Type B pancreatic cell (in vitro differentiated cells): Measurements from ENCODE around the gene R3HDM2. TPM values are rescaled to one million over a fixed set of nuclear protein-coding genes. Genes with fewer than 3 reads are reported as not detected.

Source experiments
- DNase-seq: peaks from one replicate; pipeline ENCODE4 v3.0.0; 2021; ENCODE audit warnings: mixed read lengths; ENCODE audit not compliant: unreplicated experiment; ENCODE audit errors: extremely low spot score
- H3K27ac Mint-ChIP-seq: 2 replicates; pipeline ENCODE4 v1.8.0; 2021; ENCODE audit warnings: mild to moderate bottlenecking, mixed read lengths
- H3K27me3 Mint-ChIP-seq: 2 replicates; pipeline ENCODE4 v1.8.0; 2021; ENCODE audit warnings: mixed read lengths
- H3K36me3 Mint-ChIP-seq: 2 replicates; pipeline ENCODE4 v1.8.0; 2021; ENCODE audit warnings: mixed read lengths
- H3K4me1 Mint-ChIP-seq: one replicate; pipeline ENCODE4 v1.8.0; 2021; ENCODE audit warnings: mixed read lengths; ENCODE audit not compliant: unreplicated experiment
- H3K4me3 Mint-ChIP-seq: 2 replicates; pipeline ENCODE4 v1.8.0; 2021; ENCODE audit warnings: mild to moderate bottlenecking, mixed read lengths
- H3K9me3 Mint-ChIP-seq: 2 replicates; pipeline ENCODE4 v1.8.0; 2021; ENCODE audit warnings: mixed read lengths
- total RNA-seq: library from RNA; stranded (reverse); gene quantifications from 2 replicates; pipeline ENCODE4 v1.2.1, GENCODE V29; 2021; ENCODE audit warnings: low replicate concordance
- TF ChIP-seq, protein P1 (sequence below): fragments of 200-600 bp; sonication (generic); conservative IDR thresholded peaks from 2 replicates; pipeline ENCODE4 v1.5.0; 2021; ENCODE audit warnings: antibody characterized with exemption, mild to moderate bottlenecking

The R3HDM2 gene
- total RNA-seq, 1 donor from 2014 or later, result 59.0 TPM

DNA sequence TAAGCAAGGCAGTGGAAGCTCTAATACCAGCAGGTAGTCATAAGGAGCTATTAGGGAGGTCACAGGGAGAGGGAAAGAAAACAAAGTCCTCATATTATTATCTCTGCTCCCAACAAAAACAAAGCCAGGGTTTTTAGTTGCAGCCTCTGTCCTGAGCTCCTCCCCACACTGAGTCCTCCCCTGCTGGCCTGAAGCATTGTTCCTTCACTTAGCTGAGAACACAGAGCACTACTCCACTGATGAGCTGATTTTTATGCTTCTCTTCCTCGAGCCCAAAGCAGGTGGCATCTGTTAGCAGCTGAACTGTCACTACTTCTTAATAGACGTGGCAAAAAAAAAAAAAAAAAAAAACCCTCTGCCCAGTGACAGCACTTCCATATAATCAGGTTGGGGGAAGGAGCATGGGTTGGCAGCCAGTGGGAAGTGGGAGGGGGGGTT is 169.4 kb downstream of the R3HDM2 start:
- Mint-ChIP-seq H3K9me3 (no peaks in the 10 kb centered on the region), H3K27me3 (no peaks in the 10 kb centered on the region), H3K36me3 (peaks cover 13% of the 10 kb centered on the region), H3K4me3 (no peak overlapping the region), H3K4me1 (peaks cover 6% of the 10 kb centered on the region), H3K27ac (no peak overlapping the region)
- DNase-seq, result no peak
- TF ChIP-seq, protein P1, sequence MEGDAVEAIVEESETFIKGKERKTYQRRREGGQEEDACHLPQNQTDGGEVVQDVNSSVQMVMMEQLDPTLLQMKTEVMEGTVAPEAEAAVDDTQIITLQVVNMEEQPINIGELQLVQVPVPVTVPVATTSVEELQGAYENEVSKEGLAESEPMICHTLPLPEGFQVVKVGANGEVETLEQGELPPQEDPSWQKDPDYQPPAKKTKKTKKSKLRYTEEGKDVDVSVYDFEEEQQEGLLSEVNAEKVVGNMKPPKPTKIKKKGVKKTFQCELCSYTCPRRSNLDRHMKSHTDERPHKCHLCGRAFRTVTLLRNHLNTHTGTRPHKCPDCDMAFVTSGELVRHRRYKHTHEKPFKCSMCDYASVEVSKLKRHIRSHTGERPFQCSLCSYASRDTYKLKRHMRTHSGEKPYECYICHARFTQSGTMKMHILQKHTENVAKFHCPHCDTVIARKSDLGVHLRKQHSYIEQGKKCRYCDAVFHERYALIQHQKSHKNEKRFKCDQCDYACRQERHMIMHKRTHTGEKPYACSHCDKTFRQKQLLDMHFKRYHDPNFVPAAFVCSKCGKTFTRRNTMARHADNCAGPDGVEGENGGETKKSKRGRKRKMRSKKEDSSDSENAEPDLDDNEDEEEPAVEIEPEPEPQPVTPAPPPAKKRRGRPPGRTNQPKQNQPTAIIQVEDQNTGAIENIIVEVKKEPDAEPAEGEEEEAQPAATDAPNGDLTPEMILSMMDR, result no peak

DNA sequence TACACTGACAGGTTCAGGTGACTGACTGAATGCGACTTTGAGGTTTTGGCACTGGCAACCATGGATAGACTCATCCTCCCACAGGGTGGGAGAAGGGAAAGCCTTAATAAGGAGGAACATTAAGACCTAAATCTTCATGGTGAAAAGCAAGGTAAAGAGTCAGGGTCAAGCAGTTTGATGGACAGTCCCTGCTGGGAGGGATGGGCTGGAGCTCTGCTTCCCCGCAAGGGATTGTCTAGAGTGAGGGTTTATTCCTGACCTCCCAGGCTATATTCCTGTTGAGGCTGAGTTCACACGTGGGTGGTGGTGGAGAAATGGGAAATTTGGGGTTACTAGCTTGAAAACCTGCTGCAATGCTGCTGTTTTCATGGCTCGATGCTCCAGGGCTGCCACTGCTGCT is 170.5 kb downstream of the R3HDM2 start:
- Mint-ChIP-seq H3K4me1 (peaks cover 10% of the 10 kb centered on the region), H3K9me3 (no peaks in the 10 kb centered on the region), H3K27me3 (no peaks in the 10 kb centered on the region), H3K27ac (no peak overlapping the region), H3K36me3 (peaks cover 19% of the 10 kb centered on the region), H3K4me3 (no peak overlapping the region)
- no peak for DNase-seq
- TF ChIP-seq, protein P1, result no peak

DNA sequence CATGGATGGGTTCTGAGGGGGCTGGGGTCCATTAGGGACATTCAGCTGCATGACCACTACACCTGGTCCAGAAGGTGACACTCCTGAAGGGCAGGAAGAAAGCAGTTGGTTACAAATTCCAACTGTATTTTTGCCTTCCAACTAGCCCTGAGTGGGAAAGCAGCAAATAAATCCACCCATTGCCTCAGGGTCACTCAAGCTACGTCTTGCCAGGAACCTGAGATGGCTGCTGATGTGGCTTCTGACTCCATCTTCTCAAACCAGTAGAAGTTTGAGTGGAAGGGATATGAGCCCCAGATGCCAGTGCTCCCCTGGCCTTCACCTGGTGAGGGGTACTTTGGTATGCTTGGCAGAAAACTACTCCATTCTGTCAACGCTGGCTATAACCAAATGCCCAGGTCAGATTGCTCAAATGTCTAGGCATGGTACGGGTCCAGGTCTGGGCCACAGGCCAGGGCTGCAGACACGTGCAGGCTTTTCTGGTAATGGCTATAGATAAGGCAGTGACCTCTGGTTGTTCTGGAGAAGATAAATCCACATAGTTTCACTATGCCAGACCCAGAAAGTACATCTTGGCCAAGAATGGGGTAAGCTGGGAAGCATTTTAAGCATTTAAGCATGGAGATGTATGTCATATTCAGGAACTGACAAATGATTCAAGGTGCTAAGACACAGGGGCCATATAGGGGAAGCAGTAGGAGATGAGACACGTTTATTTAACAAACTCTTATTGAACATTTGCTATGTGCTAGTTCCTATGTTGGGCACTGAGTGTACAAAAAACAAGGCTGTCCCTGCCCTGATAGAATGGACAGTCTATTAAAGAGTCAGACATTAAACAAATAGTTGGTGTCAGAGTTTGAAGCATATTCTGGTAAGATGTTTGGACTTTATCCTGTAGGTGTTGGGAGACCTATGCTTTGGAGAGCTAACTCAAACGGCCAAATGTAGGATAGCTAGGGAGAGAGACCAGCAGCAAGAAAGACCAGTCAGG is 171.6 kb downstream of the R3HDM2 start:
- H3K27ac Mint-ChIP-seq, result no peak overlapping the region
- H3K9me3 Mint-ChIP-seq, result no peaks in the 10 kb centered on the region
- peaks cover 22% of the 10 kb centered on the region for H3K36me3 Mint-ChIP-seq
- H3K4me1 Mint-ChIP-seq, result peaks cover 10% of the 10 kb centered on the region
- TF ChIP-seq, protein P1, result no peak
- DNase-seq, result no peak
- no peaks in the 10 kb centered on the region for H3K27me3 Mint-ChIP-seq
- no peak overlapping the region for H3K4me3 Mint-ChIP-seq

DNA sequence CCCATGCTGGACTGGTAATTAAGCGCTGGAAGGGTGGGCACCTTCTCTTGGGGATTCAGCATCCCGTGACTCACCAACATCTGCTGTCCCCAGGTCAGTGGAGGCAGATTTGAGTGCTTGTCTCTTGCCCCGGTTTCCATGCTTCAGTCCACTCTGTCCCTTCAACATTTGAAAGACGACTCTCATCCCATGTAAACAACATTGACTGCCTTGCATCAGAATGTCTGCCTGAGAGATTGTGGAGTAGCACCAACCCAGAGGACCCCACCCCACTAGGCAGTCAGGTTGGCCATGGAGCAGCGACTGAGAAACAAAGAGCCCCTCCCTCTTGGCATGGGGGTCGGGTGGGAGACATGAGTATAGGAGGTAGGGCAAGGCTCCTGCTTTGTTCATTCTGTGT is 174.9 kb downstream of the R3HDM2 start:
- H3K4me1 Mint-ChIP-seq, result peaks cover 15% of the 10 kb centered on the region
- H3K27me3 Mint-ChIP-seq, result no peaks in the 10 kb centered on the region
- peaks cover 18% of the 10 kb centered on the region for H3K36me3 Mint-ChIP-seq
- no peak for DNase-seq
- no peak overlapping the region for H3K27ac Mint-ChIP-seq
- TF ChIP-seq, protein P1, result no peak
- H3K9me3 Mint-ChIP-seq, result no peaks in the 10 kb centered on the region
- no peak overlapping the region for H3K4me3 Mint-ChIP-seq

DNA sequence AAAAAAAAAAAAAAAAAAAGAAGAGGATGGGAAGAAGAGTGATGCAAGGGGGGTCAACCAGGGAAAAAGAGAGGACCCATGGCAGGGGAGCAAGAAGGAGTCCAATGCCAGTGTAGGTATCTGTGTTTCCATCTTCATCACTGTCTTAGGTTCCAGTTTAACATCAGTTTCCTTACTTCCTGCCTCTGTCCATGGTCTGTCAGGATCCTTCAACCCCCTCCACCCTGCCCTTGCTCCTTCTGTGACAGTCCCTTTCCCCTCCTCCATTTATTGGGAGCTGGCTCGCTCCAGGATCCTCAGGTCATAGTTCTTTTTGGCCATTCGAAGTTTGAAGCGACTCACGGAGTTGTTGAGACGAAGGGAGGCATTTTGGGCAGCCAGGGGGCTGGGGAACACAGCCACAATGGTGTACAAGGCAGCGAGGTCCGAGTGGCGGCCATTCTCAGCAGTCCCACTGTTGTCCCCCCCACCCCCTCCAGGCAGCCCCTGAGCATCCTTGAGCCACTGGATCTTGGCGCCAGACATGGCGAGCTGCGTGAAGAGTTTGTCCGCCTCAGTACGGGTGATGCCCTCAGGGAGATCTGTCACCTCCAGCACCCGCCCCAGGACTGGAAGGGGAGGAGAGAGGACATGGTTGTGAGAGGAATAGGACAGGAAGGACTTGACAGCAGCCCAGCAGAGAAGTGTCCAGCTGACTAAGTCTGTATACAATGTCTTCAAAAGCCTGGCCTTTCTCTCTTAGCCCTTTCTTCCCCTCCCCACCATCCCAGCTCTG is 176.2 kb downstream of the R3HDM2 start:
- DNase-seq, result no peak
- Mint-ChIP-seq H3K27ac (no peak overlapping the region), H3K27me3 (no peaks in the 10 kb centered on the region), H3K36me3 (peaks cover 15% of the 10 kb centered on the region), H3K4me1 (peaks cover 11% of the 10 kb centered on the region), H3K4me3 (no peak overlapping the region), H3K9me3 (no peaks in the 10 kb centered on the region)
- TF ChIP-seq, protein P1, result no peak
